OCI-LY1 (cell line): ENCODE results near the gene TARBP2.

Source experiments
- H2AFZ ChIP-seq: fragments of 200-600 bp; sonication (generic), shearing (Covaris generic); 2 replicates; pipeline ENCODE4 v1.6.0; 2014; ENCODE audit warnings: antibody characterized with exemption, mild to moderate bottlenecking, low read length
- H3F3A ChIP-seq: fragments of 200-600 bp; sonication (generic), shearing (Covaris generic); 2 replicates; pipeline ENCODE4 v1.6.0; 2014; ENCODE audit warnings: mild to moderate bottlenecking, antibody characterized with exemption, low read length, moderate library complexity; ENCODE audit not compliant: insufficient read depth
- H3K27ac ChIP-seq: fragments of 200-600 bp; sonication (generic); 2 replicates; pipeline ENCODE4 v1.5.1; 2014; ENCODE audit warnings: low read length, mixed run types, mild to moderate bottlenecking, low read depth; ENCODE audit not compliant: poor library complexity, severe bottlenecking
- H3K27me3 ChIP-seq: fragments of 200-600 bp; sonication (generic); 2 replicates; pipeline ENCODE4 v1.6.0; 2014; ENCODE audit warnings: antibody characterized with exemption, mild to moderate bottlenecking, low read length, moderate library complexity; ENCODE audit not compliant: insufficient read depth
- H3K36me3 ChIP-seq: fragments of 200-600 bp; sonication (generic); 2 replicates; pipeline ENCODE4 v1.6.1; 2014; ENCODE audit warnings: mild to moderate bottlenecking, antibody characterized with exemption, low read length, moderate library complexity, mixed read lengths; ENCODE audit not compliant: insufficient read depth
- H3K4me1 ChIP-seq: fragments of 200-600 bp; sonication (generic); 2 replicates; pipeline ENCODE4 v1.5.1; 2014; ENCODE audit warnings: mild to moderate bottlenecking, low read length, moderate library complexity; ENCODE audit not compliant: insufficient read depth, severe bottlenecking
- H3K4me2 ChIP-seq: fragments of 200-600 bp; sonication (generic), shearing (Covaris generic); 2 replicates; pipeline ENCODE4 v1.6.1; 2014; ENCODE audit warnings: low read length
- H3K4me3 ChIP-seq: fragments of 200-600 bp; sonication (generic); 2 replicates; pipeline ENCODE4 v1.5.1; 2014; ENCODE audit warnings: low read length, low read depth, mild to moderate bottlenecking, mixed read lengths; ENCODE audit not compliant: poor library complexity, severe bottlenecking
- H3K79me2 ChIP-seq: fragments of 200-600 bp; shearing (Covaris generic); 2 replicates; pipeline ENCODE4 v1.6.1; 2016; ENCODE audit warnings: mixed run types, low read length, mixed read lengths; ENCODE audit not compliant: insufficient read depth
- H3K9ac ChIP-seq: fragments of 200-600 bp; sonication (generic), shearing (Covaris generic); 2 replicates; pipeline ENCODE4 v1.6.1; 2014; ENCODE audit warnings: mild to moderate bottlenecking, low read length, mixed read lengths
- H3K9me2 ChIP-seq: fragments of 200-600 bp; sonication (generic), shearing (Covaris generic); 2 replicates; pipeline ENCODE4 v1.6.1; 2014; ENCODE audit warnings: low read depth, mild to moderate bottlenecking, low read length, mixed read lengths
- H3K9me3 ChIP-seq: fragments of 200-600 bp; shearing (Covaris generic); 2 replicates; pipeline ENCODE4 v1.6.1; 2014; ENCODE audit warnings: low read length, mixed read lengths
- H4K20me1 ChIP-seq: fragments of 200-600 bp; sonication (generic), shearing (Covaris generic); 2 replicates; pipeline ENCODE4 v1.6.0; 2016; ENCODE audit warnings: mild to moderate bottlenecking, low read length; ENCODE audit not compliant: insufficient read depth
- CTCF ChIP-seq: fragments of 200-600 bp; sonication (generic), shearing (Covaris generic); IDR thresholded peaks from 2 replicates; pipeline ENCODE4 v1.5.1; 2017; ENCODE audit warnings: mild to moderate bottlenecking, antibody characterized with exemption, low read length, moderate library complexity, mixed read lengths
- EZH2 ChIP-seq: fragments of 200-600 bp; sonication (generic), shearing (Covaris generic); IDR thresholded peaks from 2 replicates; pipeline ENCODE4 v1.8.0; 2017; ENCODE audit warnings: borderline replicate concordance, mixed run types, mild to moderate bottlenecking, antibody characterized with exemption, low read length, moderate library complexity, mixed read lengths

The TARBP2 gene

GRCh38 chr12:53453953-53454640 lies 47.0 kb upstream of the TARBP2 start:
- Histone ChIP-seq H3K27ac (no peak overlapping the region), H4K20me1 (peaks cover 19% of the 10 kb centered on the region), H3K4me3 (peak overlapping the region; percentile 99), H3F3A (no peaks in the 10 kb centered on the region), H3K36me3 (peaks cover 68% of the 10 kb centered on the region), H3K4me2 (peak overlapping the region; percentile 99), H2AFZ (no peak overlapping the region), H3K9me2 (no peaks in the 10 kb centered on the region), H3K27me3 (no peaks in the 10 kb centered on the region), H3K9ac (peak overlapping the region; percentile 100), H3K79me2 (peaks cover 38% of the 10 kb centered on the region), H3K4me1 (peaks cover 34% of the 10 kb centered on the region), H3K9me3 (no peaks in the 10 kb centered on the region)
- no peak for TF ChIP-seq CTCF
- no peak for TF ChIP-seq EZH2

GRCh38 chr12:53454707-53455106 lies 46.4 kb upstream of the TARBP2 start:
- no peaks in the 10 kb centered on the region for H3K9me3 ChIP-seq
- no peak overlapping the region for H2AFZ ChIP-seq
- no peaks in the 10 kb centered on the region for H3K27me3 ChIP-seq
- no peaks in the 10 kb centered on the region for H3F3A ChIP-seq
- no peak overlapping the region for H3K9ac ChIP-seq
- H3K4me3 ChIP-seq: no peak overlapping the region
- H3K36me3 ChIP-seq: peaks cover 74% of the 10 kb centered on the region
- no peak for TF ChIP-seq CTCF
- no peak for TF ChIP-seq EZH2
- peaks cover 19% of the 10 kb centered on the region for H4K20me1 ChIP-seq
- no peaks in the 10 kb centered on the region for H3K9me2 ChIP-seq
- H3K4me2 ChIP-seq: no peak overlapping the region
- peaks cover 34% of the 10 kb centered on the region for H3K4me1 ChIP-seq
- H3K79me2 ChIP-seq: peaks cover 38% of the 10 kb centered on the region
- H3K27ac ChIP-seq: no peak overlapping the region

GRCh38 chr12:53456654-53457366 lies 44.3 kb upstream of the TARBP2 start:
- H3K36me3 ChIP-seq: peaks cover 95% of the 10 kb centered on the region
- H3K9ac ChIP-seq: no peak overlapping the region
- H3K9me3 ChIP-seq: no peaks in the 10 kb centered on the region
- no peaks in the 10 kb centered on the region for H3K27me3 ChIP-seq
- H2AFZ ChIP-seq: no peak overlapping the region
- no peaks in the 10 kb centered on the region for H3K9me2 ChIP-seq
- peaks cover 23% of the 10 kb centered on the region for H3K4me1 ChIP-seq
- peaks cover 38% of the 10 kb centered on the region for H3K79me2 ChIP-seq
- no peaks in the 10 kb centered on the region for H3F3A ChIP-seq
- no peak overlapping the region for H3K4me2 ChIP-seq
- no peak overlapping the region for H3K27ac ChIP-seq
- H3K4me3 ChIP-seq: no peak overlapping the region
- H4K20me1 ChIP-seq: peaks cover 19% of the 10 kb centered on the region
- TF ChIP-seq CTCF: no peak
- TF ChIP-seq EZH2: no peak
